ENCODE measurements around the gene TMEM95.

The TMEM95 gene

DNA sequence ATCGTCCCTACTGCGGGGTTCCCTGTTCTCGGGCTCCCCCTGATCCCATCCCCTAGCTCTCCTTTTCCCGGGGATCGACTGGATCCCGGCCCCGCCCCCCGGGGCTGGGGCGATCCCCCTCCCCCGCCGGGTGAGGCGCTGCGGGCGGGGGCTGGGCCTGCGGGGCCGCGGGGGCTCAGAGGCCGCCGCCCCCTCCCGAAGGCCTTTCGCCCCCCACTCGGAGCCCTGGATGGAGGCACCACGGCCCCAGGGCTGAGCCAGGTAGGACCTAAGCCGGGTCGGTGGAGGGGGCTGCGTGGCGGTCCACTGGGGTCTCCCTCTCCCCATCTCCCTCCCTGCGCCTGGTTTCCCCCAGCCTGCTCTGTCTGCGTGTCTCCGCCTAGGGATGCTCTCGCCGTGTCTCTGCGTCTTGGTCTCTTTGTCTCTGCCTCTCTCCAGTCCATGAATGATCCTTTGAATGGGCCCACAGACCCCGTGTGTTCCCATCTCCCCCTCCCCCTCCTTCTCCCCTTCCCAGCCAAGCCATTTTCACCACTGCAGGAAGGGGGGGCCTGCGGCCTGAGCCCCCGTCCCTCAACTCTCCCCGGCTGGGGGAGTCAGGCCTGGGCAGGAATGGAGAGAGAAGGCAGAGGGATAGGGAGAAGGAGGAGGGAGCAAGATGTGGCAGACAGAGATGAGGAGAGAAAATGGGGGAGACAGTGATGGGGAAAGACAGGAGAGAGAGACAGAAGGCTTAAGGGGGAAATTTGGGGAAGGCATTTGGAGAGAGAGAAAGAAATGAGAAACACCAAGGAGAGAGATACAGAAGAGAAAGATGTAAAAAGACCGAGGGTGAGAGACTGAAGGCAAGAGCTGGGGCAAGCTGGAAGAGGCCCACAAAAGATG is 50.6 kb downstream of the TMEM95 start:
- no peak for TF ChIP-seq POLR2A (IDR thresholded peaks at IDR 0.05; ENCODE audit: low read depth, low read length)
- no peak for FAIRE-seq
- no peak for DNase-seq (ENCODE audit: insufficient read length, low spot score)

DNA sequence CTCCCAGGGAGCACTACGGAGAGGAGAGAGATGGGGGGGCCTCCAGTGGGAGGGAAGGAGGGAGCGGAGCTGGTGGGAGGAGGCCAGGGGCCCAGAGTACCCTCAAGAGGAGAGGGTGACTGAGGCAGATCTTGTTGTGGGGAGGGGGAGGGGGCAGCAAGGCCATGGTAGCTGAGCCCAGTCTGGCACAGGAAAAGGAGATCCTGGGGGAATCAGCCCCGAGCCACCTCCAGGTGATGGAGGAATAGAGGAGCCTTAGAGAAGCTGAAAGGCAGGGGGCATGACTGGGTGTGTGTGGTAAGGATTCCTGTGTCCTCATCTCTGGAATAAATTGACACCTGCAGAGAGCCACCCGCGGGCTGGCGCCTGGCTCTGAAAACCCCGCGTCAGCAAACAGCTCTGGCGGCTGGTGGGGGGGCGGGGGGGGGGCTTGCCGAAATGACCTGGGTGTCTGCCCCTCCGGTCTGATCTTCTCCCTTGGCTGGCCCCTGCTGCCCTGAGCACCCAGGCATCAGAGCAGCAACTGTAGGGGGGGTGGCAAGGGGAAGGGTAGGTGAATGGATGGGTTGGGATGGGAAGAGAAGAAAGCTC is 51.4 kb downstream of the TMEM95 start:
- FAIRE-seq (no peak), DNase-seq (ENCODE audit: insufficient read length, low spot score) (no peak)
- no peak for TF ChIP-seq POLR2A (IDR thresholded peaks at IDR 0.05; ENCODE audit: low read depth, low read length)

Measured in H54 (cell line).